K562 (cell line): ENCODE data around the gene FAM111B. TPM values are rescaled to one million over a fixed set of nuclear protein-coding genes. Genes with fewer than 3 reads are reported as not detected.

Source experiments
- ATAC-seq: fragments of 200-7000 bp; cut with Tn5 transposase; 3 replicates; pipeline ENCODE4 v1.9.1; 2020; ENCODE audit warnings: moderate library complexity
- BruUV-seq: library from RNA; stranded (reverse); fragments of 400-500 nt; replicated peaks from 2 replicates; lab custom pipeline; 2021; lab: Mats Ljungman, UMichigan
- CTCF ChIA-PET: fragments of 300-600 bp; formaldehyde crosslinking; extraction: SDS; loops from one replicate; lab custom pipeline; 2021; ENCODE audit warnings: low intra/inter-chr PET ratio; lab: Yijun Ruan, JAX
- POLR2A ChIA-PET: fragments of 300-600, 350-650 bp; sonication (Branson Sonifier 250); formaldehyde crosslinking; extraction: SDS; loops from one replicate; lab custom pipeline; 2021; ENCODE audit warnings: antibody characterized with exemption, inconsistent platforms; lab: Yijun Ruan, JAX
- DNase-seq, 4 experiments: peaks; one replicate each; pipeline versions ENCODE4 v3.0.0 to v3.0.0-alpha.2; 2011 to 2018; ENCODE audit warnings: low spot score in 3 of 4, mixed read lengths in 3 of 4; ENCODE audit errors: extremely low read depth in 1 of 4
- FAIRE-seq: peaks from 2 replicates; lab custom pipeline; 2011; peaks lifted over from hg19 to GRCh38; lab: Jason Lieb, UNC
- H2AFZ ChIP-seq: 2 replicates; pipeline ENCODE4 v1.6.0; 2011; ENCODE audit warnings: low read depth, low read length, control low read depth, inconsistent platforms
- H3K27ac ChIP-seq: fragments of 200-600 bp; 3 replicates; pipeline ENCODE4 v1.8.0; 2011; ENCODE audit warnings: low read depth, mild to moderate bottlenecking, control low read depth, inconsistent platforms, low read length, moderate library complexity, mixed read lengths; ENCODE audit errors: extremely low read depth
- H3K27me3 ChIP-seq, 2 experiments: fragments of 300-600 bp in 1 of 2; 2 replicates in 1 of 2; 3 replicates in 1 of 2; pipeline versions ENCODE4 v1.6.0 to v1.8.0; 2011; ENCODE audit warnings: inconsistent platforms in 2 of 2, low read length in 2 of 2, mild to moderate bottlenecking in 1 of 2, mixed read lengths in 1 of 2, moderate library complexity in 1 of 2; ENCODE audit not compliant: control insufficient read depth in 2 of 2, insufficient read depth in 2 of 2
- H3K36me3 ChIP-seq: fragments of 300-600 bp; 3 replicates; pipeline ENCODE4 v1.8.0; 2011; ENCODE audit warnings: mild to moderate bottlenecking, low read length, inconsistent platforms; ENCODE audit not compliant: control insufficient read depth, insufficient read depth
- H3K4me1 ChIP-seq, 2 experiments: fragments of 200-600 bp in 1 of 2; replicated peaks in 1 of 2; 2 replicates in 1 of 2; 3 replicates in 1 of 2; pipeline versions ENCODE4 v1.5.1 to v1.8.0; 2011; ENCODE audit warnings: inconsistent platforms in 2 of 2, low read length in 2 of 2, mild to moderate bottlenecking in 1 of 2, mixed read lengths in 1 of 2, moderate library complexity in 1 of 2; ENCODE audit not compliant: control insufficient read depth in 2 of 2, insufficient read depth in 2 of 2
- H3K4me2 ChIP-seq: 2 replicates; pipeline ENCODE4 v1.6.1; 2011; ENCODE audit warnings: low read length, control low read depth, inconsistent platforms, mixed read lengths; ENCODE audit not compliant: insufficient read depth
- H3K4me3 ChIP-seq: fragments of 200-600 bp; sonication (generic), shearing (Covaris generic); 2 replicates; pipeline ENCODE4 v1.5.1; 2016; ENCODE audit warnings: control low read depth, inconsistent platforms
- H3K79me2 ChIP-seq: fragments of 200-600 bp; 3 replicates; pipeline ENCODE4 v1.8.0; 2011; ENCODE audit warnings: low read length, inconsistent platforms; ENCODE audit not compliant: control insufficient read depth, insufficient read depth
- H3K9ac ChIP-seq, 2 experiments: 2 replicates each; pipeline versions ENCODE4 v1.6.0 to v1.6.1; 2011; ENCODE audit warnings: low read depth in 2 of 2, low read length in 2 of 2, control low read depth in 1 of 2, inconsistent platforms in 1 of 2, mild to moderate bottlenecking in 1 of 2, mixed read lengths in 1 of 2; ENCODE audit not compliant: insufficient read depth in 1 of 2
- H3K9me1 ChIP-seq: one replicate; pipeline ENCODE4 v1.6.0; 2011; ENCODE audit warnings: inconsistent platforms, mild to moderate bottlenecking, low read length, moderate library complexity; ENCODE audit not compliant: control insufficient read depth, insufficient read depth
- H3K9me3 ChIP-seq: replicated peaks from 2 replicates; pipeline ENCODE4 v1.5.1; 2011; ENCODE audit warnings: low read depth, low read length, inconsistent platforms; ENCODE audit not compliant: control insufficient read depth, insufficient read depth
- H4K20me1 ChIP-seq: replicated peaks from 2 replicates; pipeline ENCODE4 v1.6.1; 2011; ENCODE audit warnings: low read length, inconsistent platforms, mixed read lengths; ENCODE audit not compliant: control insufficient read depth, insufficient read depth
- FOXK2 ChIP-seq, 2 experiments: fragments of 450-650 bp; IDR thresholded peaks in 1 of 2; conservative IDR thresholded peaks in 1 of 2; 2 replicates each; pipeline ENCODE4 v1.6.1; 2016; ENCODE audit warnings: low read depth in 2 of 2, mild to moderate bottlenecking in 1 of 2
- FOXP1 ChIP-seq: sonication (generic); formaldehyde crosslinking; IDR thresholded peaks from 2 replicates; pipeline ENCODE4 v1.8.0; 2022; ENCODE audit warnings: mild to moderate bottlenecking, missing genetic modification reagents
- NEUROD1 ChIP-seq: fragments of 150-350 bp; IDR thresholded peaks from 2 replicates; pipeline ENCODE4 v1.6.1; 2014; ENCODE audit warnings: borderline replicate concordance, low read length, low read depth; ENCODE audit not compliant: partially characterized antibody
- RFX1 ChIP-seq: fragments of 450-650 bp; IDR thresholded peaks from 2 replicates; pipeline ENCODE4 v1.6.1; 2016; ENCODE audit warnings: mild to moderate bottlenecking, moderate library complexity
- RFX7 ChIP-seq: fragments of 250-450 bp; sonication (Bioruptor Pico); IDR thresholded peaks from 2 replicates; pipeline ENCODE4 v1.5.1; 2021; ENCODE audit warnings: mild to moderate bottlenecking
- SP1 ChIP-seq: sonication (generic); formaldehyde crosslinking; IDR thresholded peaks from 2 replicates; pipeline ENCODE4 v1.8.1; 2022; ENCODE audit warnings: mild to moderate bottlenecking, missing genetic modification reagents
- STAT5B ChIP-seq: fragments of 250-450 bp; sonication (Bioruptor Pico); IDR thresholded peaks from 2 replicates; pipeline ENCODE4 v1.8.0; 2021; ENCODE audit warnings: mild to moderate bottlenecking, inconsistent platforms
- TAF7 ChIP-seq: fragments of 450-650 bp; IDR thresholded peaks from 2 replicates; pipeline ENCODE4 v1.6.1; 2016; ENCODE audit warnings: missing genetic modification characterization, missing compliant biosample characterization
- TRIM24 ChIP-seq, 2 experiments: fragments of 450-650 bp; IDR thresholded peaks; 2 replicates each; pipeline ENCODE4 v1.6.1; 2016
- ZNF778 ChIP-seq: fragments of 450-650 bp; formaldehyde crosslinking; IDR thresholded peaks from 2 replicates; pipeline ENCODE4 v1.4.0; 2020; ENCODE audit warnings: mild to moderate bottlenecking, moderate library complexity
- WGBS: fragments of 100-300 bp; shearing (Covaris generic); methylation state at CpG from one replicate; pipeline ENCODE4 v1.1.6; 2016; ENCODE audit warnings: low coverage, mixed read lengths; ENCODE audit not compliant: insufficient coverage; ENCODE audit errors: missing lambda C conversion rate; 5-methylcytosine and 5-hydroxymethylcytosine counted together
- in situ Hi-C: fragments of 300-500 bp; cut with MboI; formaldehyde crosslinking; loops from 4 replicates; pipeline ENCODE4 v1.15.0; 2018; ENCODE audit warnings: inconsistent platforms, mixed read lengths
- intact Hi-C: fragments of 100-400 bp; cut with micrococcal nuclease; formaldehyde crosslinking; loops from 2 replicates; pipeline ENCODE4 v1.14.2; 2022
- polyA plus RNA-seq, 8 experiments: library from polyadenylated mRNA; depleted of rRNA in 4 of 8; stranded (reverse) in 5 of 8; unstranded in 3 of 8; fragments of >200 nt; fragmentation: Nextera tagmentation in 2 of 8; fragmentation: Illumina TruSeq in 1 of 8; extraction: Ambion mirVana in 2 of 8; extraction: Trizol in 1 of 8; gene quantifications; 2 replicates each; pipeline versions ENCODE4 v1.2.1 to v1.2.3, GENCODE V29; 2011 to 2014; ENCODE audit warnings: inconsistent platforms in 1 of 8, missing spikeins in 1 of 8
- total RNA-seq, 7 experiments: library from RNA; depleted of rRNA in 6 of 7; stranded (reverse); fragments of >200 nt in 6 of 7; fragmentation: Illumina TruSeq in 2 of 7; extraction: Trizol in 2 of 7; gene quantifications; 2 replicates each; pipeline versions ENCODE4 v1.2.1 to v1.2.3, GENCODE V29; 2011 to 2021; ENCODE audit warnings: low replicate concordance in 1 of 7

Gene FAM111B
- total and polyA plus RNA-seq, 9 of the 15 experiments (the other 6 are each of a cell fraction or from before 2014, with no cell fraction given) = 0.01 to 0.33 (median 0.06) TPM; not detected in 5

GRCh38 chr11:59158206-59159068 lies 51.4 kb downstream of the FAM111B start (continued):
- TF ChIP-seq RFX7 (CRISPR knock-in tag) (no peak), FOXK2 (conservative IDR thresholded peaks at IDR 0.05 in 1 of 2, IDR thresholded peaks at IDR 0.05 in 1 of 2; ENCODE audit: low read depth in 2 of 2) (peak in 1 of 2 experiments; percentile 65; a peak in 3 of 4 replicates), TRIM24 (IDR thresholded peaks at IDR 0.05) (no peak), ZNF778 (no peak), SP1 (CRISPR knock-in tag) (no peak), NEUROD1 (no peak), TAF7 (tag) (no peak), STAT5B (no peak)

- no peaks in the 10 kb centered on the region for H3K4me1 ChIP-seq
- intact Hi-C loops = no loop called here
- in situ Hi-C loops = no loop called here
- TF ChIP-seq FOXP1 (CRISPR knock-in tag) (no peak), RFX1 (0 out of 2 replicates have a peak, but pooled peaks have one; percentile 17)
- TF ChIP-seq, all 486 proteins: peak for 1
- H3K9me3 ChIP-seq = no peaks in the 10 kb centered on the region
- H3K4me3 ChIP-seq = no peak overlapping the region
- no peaks in the 10 kb centered on the region for H4K20me1 ChIP-seq
- WGBS = 0% methylated on average over 2 of the region's 3 CpGs
- FAIRE-seq = no peak
- H3K9ac ChIP-seq = no peak overlapping the region
- no peak overlapping the region for H3K27ac ChIP-seq
- no peaks in the 10 kb centered on the region for H3K9me1 ChIP-seq
- H3K4me2 ChIP-seq = no peak overlapping the region
- BruUV-seq = no TSS peak
- CTCF ChIA-PET = no interaction called here
- DNase-seq = no peak
- no peaks in the 10 kb centered on the region for H3K36me3 ChIP-seq
- POLR2A ChIA-PET = interaction anchor here (0.7 kb wide), 1 partner anchor 781 kb away, joined by 3 read pairs; no protein-coding TSS in a partner anchor
- H3K27me3 ChIP-seq = 0 out of 5 replicates have a peak, but pooled peaks cover 0 to 4% of the 10 kb centered on the region in 2 experiments
- no peak for ATAC-seq
- H3K79me2 ChIP-seq = no peaks in the 10 kb centered on the region
- H2AFZ ChIP-seq = no peak overlapping the region
Measured at GRCh38 chr11:59164028-59164427, 57.0 kb downstream of the FAM111B start.
